Endothelial cell of umbilical vein (primary cell): Measurements from ENCODE around the gene CFAP161. TPM values are rescaled to one million over a fixed set of nuclear protein-coding genes. Genes with fewer than 3 reads are reported as not detected.

Experiments used
- BruUV-seq: library from RNA; stranded (reverse); fragments of 400-500 nt; replicated peaks from 2 replicates; lab custom pipeline; 2021; lab: Mats Ljungman, UMichigan
- CTCF ChIA-PET: fragments of 300-600, 350-600 bp; sonication (Branson Sonifier 250); formaldehyde crosslinking; loops from one replicate; lab custom pipeline; 2021; ENCODE audit warnings: antibody characterized with exemption, inconsistent platforms; lab: Charles Lee
- POLR2A ChIA-PET: fragments of 300-600, 350-600 bp; sonication (Branson Sonifier 250); formaldehyde crosslinking; loops from one replicate; lab custom pipeline; 2021; ENCODE audit warnings: antibody characterized with exemption, inconsistent platforms; lab: Charles Lee
- DNase-seq: peaks from one replicate; pipeline ENCODE4 v3.0.0-alpha.2; 2011; ENCODE audit warnings: low read depth, low spot score
- FAIRE-seq: peaks from 2 replicates; lab custom pipeline; 2011; peaks lifted over from hg19 to GRCh38; lab: Jason Lieb, UNC
- H2AFZ ChIP-seq: 2 replicates; pipeline ENCODE4 v1.6.0; 2012; ENCODE audit warnings: low read depth, low read length, control low read depth, inconsistent platforms
- H3K27ac ChIP-seq: 2 replicates; pipeline ENCODE4 v1.5.1; 2011; ENCODE audit warnings: low read depth, mild to moderate bottlenecking, control low read depth, low read length, moderate library complexity; ENCODE audit not compliant: insufficient read depth
- H3K27me3 ChIP-seq, 2 experiments: 2 replicates each; pipeline versions ENCODE4 v1.6.0 to v1.6.1; 2011; ENCODE audit warnings: low read length in 2 of 2, mixed read lengths in 1 of 2; ENCODE audit not compliant: control insufficient read depth in 2 of 2, insufficient read depth in 2 of 2
- H3K36me3 ChIP-seq, 2 experiments: 2 replicates in 1 of 2; 3 replicates in 1 of 2; pipeline ENCODE4 v1.5.1; 2011; ENCODE audit warnings: low read length in 2 of 2, mild to moderate bottlenecking in 1 of 2, moderate library complexity in 1 of 2; ENCODE audit not compliant: control insufficient read depth in 2 of 2, insufficient read depth in 2 of 2; ENCODE audit errors: extremely low read depth in 1 of 2
- H3K4me1 ChIP-seq: 3 replicates; pipeline ENCODE4 v1.5.1; 2011; ENCODE audit warnings: mild to moderate bottlenecking, low read length; ENCODE audit not compliant: control insufficient read depth, insufficient read depth; ENCODE audit errors: extremely low read depth
- H3K4me2 ChIP-seq: 2 replicates; pipeline ENCODE4 v1.6.1; 2011; ENCODE audit warnings: low read length, control low read depth, mixed read lengths; ENCODE audit not compliant: insufficient read depth
- H3K4me3 ChIP-seq, 3 experiments: fragments of 200-600 bp in 1 of 3; sonication (generic), shearing (Covaris generic) in 1 of 3; replicated peaks in 1 of 3; 2 replicates each; pipeline ENCODE4 v1.5.1; 2011 to 2016; ENCODE audit warnings: control low read depth in 3 of 3, low read length in 3 of 3, mild to moderate bottlenecking in 2 of 3, inconsistent platforms in 1 of 3, low read depth in 1 of 3, moderate library complexity in 1 of 3; ENCODE audit not compliant: insufficient read depth in 1 of 3
- H3K79me2 ChIP-seq: 2 replicates; pipeline ENCODE4 v1.6.0; 2012; ENCODE audit warnings: low read length, inconsistent platforms; ENCODE audit not compliant: control insufficient read depth, insufficient read depth
- H3K9ac ChIP-seq: replicated peaks from 2 replicates; pipeline ENCODE3; 2011; ENCODE audit warnings: low read length, control low read depth; ENCODE audit not compliant: insufficient read depth; ENCODE audit errors: extremely low read depth
- H3K9me1 ChIP-seq: replicated peaks from 3 replicates; pipeline ENCODE4 v1.6.0; 2011; ENCODE audit warnings: mild to moderate bottlenecking, low read length; ENCODE audit not compliant: control insufficient read depth, insufficient read depth; ENCODE audit errors: extremely low read depth
- H3K9me3 ChIP-seq: replicated peaks from 2 replicates; pipeline ENCODE4 v1.5.1; 2012; ENCODE audit warnings: low read length, inconsistent platforms; ENCODE audit not compliant: control insufficient read depth, insufficient read depth
- H4K20me1 ChIP-seq: replicated peaks from 2 replicates; pipeline ENCODE3; 2011; ENCODE audit warnings: mild to moderate bottlenecking, low read length; ENCODE audit not compliant: control insufficient read depth, insufficient read depth; ENCODE audit errors: extremely low read depth
- EZH2 ChIP-seq: IDR thresholded peaks from 2 replicates; pipeline ENCODE4 v1.6.1; 2012; ENCODE audit warnings: borderline replicate concordance, low read depth, mild to moderate bottlenecking, moderate library complexity, low read length, inconsistent platforms; ENCODE audit not compliant: severe bottlenecking
- FOS ChIP-seq: IDR thresholded peaks from 2 replicates; pipeline ENCODE4 v1.6.1; 2011; ENCODE audit warnings: mild to moderate bottlenecking, low read length, moderate library complexity, borderline replicate concordance; ENCODE audit not compliant: insufficient read depth
- GATA2 ChIP-seq: IDR thresholded peaks from 2 replicates; pipeline ENCODE4 v1.7.0; 2011; ENCODE audit warnings: low read depth, mild to moderate bottlenecking, moderate library complexity, mixed read lengths, low read length; ENCODE audit not compliant: insufficient read length, insufficient read depth
- JUN ChIP-seq: IDR thresholded peaks from 2 replicates; pipeline ENCODE4 v1.6.1; 2011; ENCODE audit warnings: borderline replicate concordance, low read depth; ENCODE audit not compliant: insufficient read length, insufficient read depth
- MAX ChIP-seq: IDR thresholded peaks from 2 replicates; pipeline ENCODE4 v1.6.1; 2011; ENCODE audit not compliant: insufficient read depth, insufficient read length
- MYC ChIP-seq: IDR thresholded peaks from one replicate; pipeline ENCODE4 v1.6.1; 2011; ENCODE audit warnings: mild to moderate bottlenecking, low read depth, low read length
- POLR2A ChIP-seq: IDR thresholded peaks from 2 replicates; pipeline ENCODE4 v1.6.1; 2012; ENCODE audit warnings: low read depth, mild to moderate bottlenecking, control low read depth, low read length
- POLR2AphosphoS5 ChIP-seq: IDR thresholded peaks from 2 replicates; pipeline ENCODE4 v1.6.1; 2012; ENCODE audit warnings: low read depth, mild to moderate bottlenecking, control low read depth, low read length, moderate library complexity; ENCODE audit not compliant: insufficient read depth
- dilution Hi-C: fragments of 300-500 bp; cut with MboI; formaldehyde crosslinking; loops from one replicate; pipeline ENCODE4 v1.15.0; 2019; ENCODE audit warnings: low sequenced_read_pairs; ENCODE audit not compliant: extremely low pct_ligation_motif_present
- intact Hi-C: fragments of 100-400 bp; cut with micrococcal nuclease; formaldehyde crosslinking; loops from one replicate; pipeline ENCODE4 v1.10.0; 2022
- polyA plus RNA-seq, 4 experiments: library from polyadenylated mRNA; depleted of rRNA in 3 of 4; stranded (reverse) in 3 of 4; unstranded in 1 of 4; fragments of >200 nt; gene quantifications; 2 replicates each; pipeline versions ENCODE4 v1.2.1 to v1.2.3, GENCODE V29; 2011 to 2012; ENCODE audit warnings: missing spikeins in 1 of 4
- total RNA-seq: library from RNA; stranded (reverse); gene quantifications from 2 replicates; pipeline ENCODE4 v1.2.3, GENCODE V29; 2021
- TF ChIP-seq, protein P1 (sequence below), 2 donors: IDR thresholded peaks; 1 replicate in 1 of 2; 2 replicates in 1 of 2; pipeline ENCODE4 v1.5.1; 2011; ENCODE audit warnings: low read length in 2 of 2, mild to moderate bottlenecking in 2 of 2, moderate library complexity in 2 of 2, control low read depth in 1 of 2, inconsistent platforms in 1 of 2, low read depth in 1 of 2; ENCODE audit not compliant: insufficient read depth in 1 of 2; ENCODE audit errors: extremely low read depth in 1 of 2

The CFAP161 gene
- total and polyA plus RNA-seq, 2 donors (not counting 3 experiments of a cell fraction or from before 2014, with no cell fraction given): 0.08 TPM; not detected in 1

DNA sequence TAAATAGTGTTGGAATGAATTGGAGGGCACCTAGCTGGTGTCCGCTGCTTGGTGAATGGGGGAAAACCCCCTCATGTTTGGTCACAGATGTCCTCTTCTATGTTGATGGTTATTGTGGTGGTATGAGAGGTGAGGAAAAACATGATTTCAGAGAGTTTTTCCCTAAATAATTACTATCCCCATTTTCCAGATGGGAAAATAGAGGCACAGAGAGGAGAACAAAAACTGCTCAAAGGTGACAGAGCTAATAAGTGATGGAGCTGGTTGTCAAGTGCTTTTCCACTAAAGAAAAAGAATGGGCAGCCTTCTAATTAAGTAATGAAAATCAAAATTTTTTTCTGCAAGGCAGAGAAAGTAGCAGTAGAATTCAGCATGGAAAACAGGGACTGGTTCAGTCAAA, 30.2 kb upstream of the CFAP161 start:
- intact Hi-C loops (loop anchor here (10.0 kb wide), 1 partner anchor 941 kb away; the partner anchor contains the start of gene MEX3B), dilution Hi-C loops (no loop called here)
- FAIRE-seq: no peak
- Histone ChIP-seq H3K36me3 (no peaks in the 10 kb centered on the region), H3K9me3 (no peaks in the 10 kb centered on the region), H3K79me2 (no peaks in the 10 kb centered on the region), H3K27ac (no peak overlapping the region), H2AFZ (no peak overlapping the region), H3K4me2 (no peak overlapping the region), H3K9ac (no peak overlapping the region), H3K4me3 (no peak overlapping the region), H4K20me1 (no peaks in the 10 kb centered on the region), H3K4me1 (peaks cover 14% of the 10 kb centered on the region), H3K27me3 (no peaks in the 10 kb centered on the region), H3K9me1 (no peaks in the 10 kb centered on the region)
- no TSS peak for BruUV-seq
- CTCF ChIA-PET: interaction anchor here (0.8 to 7.5 kb wide), 4 partner anchors 52 to 163 kb away, joined by 3 to 271 read pairs (median 59); partner anchors contain the start of gene TLNRD1
- POLR2A ChIA-PET: no interaction called here
- DNase-seq: no peak
- TF ChIP-seq EZH2 (no peak), MAX (no peak), POLR2A (no peak), JUN (no peak), MYC (no peak), GATA2 (no peak), FOS (no peak), POLR2AphosphoS5 (no peak)
- TF ChIP-seq, protein P1, sequence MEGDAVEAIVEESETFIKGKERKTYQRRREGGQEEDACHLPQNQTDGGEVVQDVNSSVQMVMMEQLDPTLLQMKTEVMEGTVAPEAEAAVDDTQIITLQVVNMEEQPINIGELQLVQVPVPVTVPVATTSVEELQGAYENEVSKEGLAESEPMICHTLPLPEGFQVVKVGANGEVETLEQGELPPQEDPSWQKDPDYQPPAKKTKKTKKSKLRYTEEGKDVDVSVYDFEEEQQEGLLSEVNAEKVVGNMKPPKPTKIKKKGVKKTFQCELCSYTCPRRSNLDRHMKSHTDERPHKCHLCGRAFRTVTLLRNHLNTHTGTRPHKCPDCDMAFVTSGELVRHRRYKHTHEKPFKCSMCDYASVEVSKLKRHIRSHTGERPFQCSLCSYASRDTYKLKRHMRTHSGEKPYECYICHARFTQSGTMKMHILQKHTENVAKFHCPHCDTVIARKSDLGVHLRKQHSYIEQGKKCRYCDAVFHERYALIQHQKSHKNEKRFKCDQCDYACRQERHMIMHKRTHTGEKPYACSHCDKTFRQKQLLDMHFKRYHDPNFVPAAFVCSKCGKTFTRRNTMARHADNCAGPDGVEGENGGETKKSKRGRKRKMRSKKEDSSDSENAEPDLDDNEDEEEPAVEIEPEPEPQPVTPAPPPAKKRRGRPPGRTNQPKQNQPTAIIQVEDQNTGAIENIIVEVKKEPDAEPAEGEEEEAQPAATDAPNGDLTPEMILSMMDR (IDR thresholded peaks at IDR 0.05; ENCODE audit: extremely low read depth in 1 of 2, insufficient read depth in 1 of 2, low read depth in 1 of 2, low read length in 2 of 2): no peak
